Activated CD4-positive, alpha-beta T cell treated with anti-CD3 and anti-CD28 coated beads for 36 hours (primary cell): Measurements from ENCODE around the gene ZNF22. TPM values are rescaled to one million over a fixed set of nuclear protein-coding genes. Genes with fewer than 3 reads are reported as not detected.

Experiments
- ATAC-seq: fragments of 200-7000 bp; cut with Tn5 transposase; one replicate; pipeline ENCODE4 v1.10.0; 2021; ENCODE audit warnings: mild to moderate bottlenecking, moderate library complexity
- CTCF ChIA-PET: fragments of 350-600 bp; sonication (Branson Sonifier 250); formaldehyde crosslinking; loops from one replicate; lab custom pipeline; 2021; ENCODE audit warnings: antibody characterized with exemption; lab: Charles Lee
- POLR2A ChIA-PET: fragments of 350-600 bp; sonication (Branson Sonifier 250); formaldehyde crosslinking; loops from one replicate; lab custom pipeline; 2021; ENCODE audit warnings: antibody characterized with exemption, inconsistent platforms; lab: Charles Lee
- DNase-seq: peaks from one replicate; pipeline ENCODE4 v3.0.0-alpha.2; 2020
- H3K27ac Mint-ChIP-seq: one replicate; pipeline ENCODE4 v1.8.0; 2021; ENCODE audit warnings: mixed read lengths
- H3K27me3 Mint-ChIP-seq: one replicate; pipeline ENCODE4 v1.8.0; 2021; ENCODE audit warnings: mixed read lengths
- H3K36me3 Mint-ChIP-seq: one replicate; pipeline ENCODE4 v1.8.0; 2021; ENCODE audit warnings: low read depth, mixed read lengths
- H3K4me1 Mint-ChIP-seq: one replicate; pipeline ENCODE4 v1.8.0; 2021; ENCODE audit warnings: mixed read lengths
- H3K4me3 Mint-ChIP-seq: one replicate; pipeline ENCODE4 v1.8.0; 2021; ENCODE audit warnings: mild to moderate bottlenecking, moderate library complexity, mixed read lengths
- H3K9me3 Mint-ChIP-seq: one replicate; pipeline ENCODE4 v1.8.0; 2021; ENCODE audit warnings: low read depth, mixed read lengths
- intact Hi-C, 2 experiments: fragments of 100-400 bp; cut with DNase I in 1 of 2; cut with micrococcal nuclease in 1 of 2; formaldehyde crosslinking; loops; one replicate each; pipeline versions ENCODE4 v1.14.2 to v1.15.1; 2022 to 2024; cut with DNase I, micrococcal nuclease
- total RNA-seq, 2 experiments: library from RNA; stranded (reverse); gene quantifications; one replicate each; pipeline ENCODE4 v1.2.3, GENCODE V29; 2021

The ZNF22 gene
- total RNA-seq, 2 experiments from 2014 or later, result 18.8 to 21.6 TPM

DNA sequence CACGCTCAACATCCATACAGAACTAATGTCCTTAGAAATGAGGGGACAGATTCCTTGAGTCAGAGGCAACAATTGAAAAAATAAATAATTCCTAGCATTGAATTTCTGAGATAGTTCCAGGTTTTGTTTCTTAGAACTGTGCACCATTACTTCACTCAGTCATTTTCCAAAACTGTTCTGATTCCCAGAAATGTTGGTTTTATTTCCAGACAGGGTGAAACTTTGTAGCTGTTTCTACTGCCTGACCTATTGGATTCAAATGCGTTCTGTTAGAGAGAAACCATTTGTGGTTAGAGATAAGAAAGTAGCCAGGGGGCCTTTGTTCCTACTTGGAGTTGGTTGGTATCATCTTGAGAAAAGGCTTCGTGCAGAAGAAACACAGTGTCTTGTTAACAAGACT is 14.1 kb upstream of the ZNF22 start:
- intact Hi-C loops, result no loop called here
- CTCF ChIA-PET, result no interaction called here
- DNase-seq (no peak), ATAC-seq (no peak)
- POLR2A ChIA-PET, result no interaction called here
- no peaks in the 10 kb centered on the region for H3K36me3 Mint-ChIP-seq
- H3K27ac Mint-ChIP-seq, result no peak overlapping the region
- H3K4me1 Mint-ChIP-seq, result no peaks in the 10 kb centered on the region
- no peak overlapping the region for H3K4me3 Mint-ChIP-seq
- H3K9me3 Mint-ChIP-seq, result no peaks in the 10 kb centered on the region
- no peaks in the 10 kb centered on the region for H3K27me3 Mint-ChIP-seq

DNA sequence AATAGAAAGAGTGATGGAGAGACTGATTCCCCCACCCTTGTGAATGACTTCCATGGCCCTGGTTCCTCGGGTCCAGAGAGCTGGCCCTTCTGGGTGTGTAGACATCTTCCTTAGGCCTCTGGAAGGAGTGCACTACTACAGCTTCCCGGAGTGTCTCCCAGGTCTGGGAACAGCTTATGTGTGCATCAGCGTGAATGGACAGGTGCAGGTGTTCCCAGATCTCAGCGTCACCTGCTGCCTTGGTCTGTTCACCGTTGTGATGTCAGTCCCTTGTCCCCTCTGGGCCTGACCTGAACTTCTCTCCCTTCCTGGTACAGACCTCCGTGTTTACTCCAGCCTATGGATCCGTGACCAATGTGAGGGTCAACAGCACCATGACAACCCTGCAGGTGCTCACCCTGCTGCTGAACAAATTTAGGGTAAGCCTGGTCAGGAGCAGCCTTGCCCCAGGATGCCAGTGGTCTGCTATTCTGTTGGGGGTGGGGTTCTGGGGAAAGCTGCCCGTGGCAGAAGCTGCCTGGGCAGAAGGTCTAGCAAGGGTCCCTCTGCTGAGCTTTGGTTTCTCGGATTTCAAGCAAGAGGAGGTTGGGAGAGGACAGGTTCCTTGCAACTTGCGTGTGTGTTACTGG is 11.7 kb upstream of the ZNF22 start:
- CTCF ChIA-PET, result interaction anchor here (1.2 kb wide), 1 partner anchor 25 kb away, joined by 3 read pairs; no protein-coding TSS in a partner anchor
- Mint-ChIP-seq H3K4me3 (no peak overlapping the region), H3K9me3 (no peaks in the 10 kb centered on the region), H3K36me3 (no peaks in the 10 kb centered on the region), H3K4me1 (no peaks in the 10 kb centered on the region), H3K27ac (no peak overlapping the region), H3K27me3 (no peaks in the 10 kb centered on the region)
- intact Hi-C loops, result no loop called here
- DNase-seq (no peak), ATAC-seq (no peak)
- POLR2A ChIA-PET, result no interaction called here

- no peaks in the 10 kb centered on the region for H3K36me3 Mint-ChIP-seq
- H3K4me1 Mint-ChIP-seq, result peaks cover under 1% of the 10 kb centered on the region
- no peaks in the 10 kb centered on the region for H3K27me3 Mint-ChIP-seq
- no peak overlapping the region for H3K4me3 Mint-ChIP-seq
- ChIA-PET CTCF (interaction anchor here (1.0 to 1.2 kb wide), 2 partner anchors 26 to 57 kb away, joined by 3 read pairs; no protein-coding TSS in a partner anchor), POLR2A (no interaction called here)
- no peaks in the 10 kb centered on the region for H3K9me3 Mint-ChIP-seq
- ATAC-seq, result no peak
- H3K27ac Mint-ChIP-seq, result no peak overlapping the region
- intact Hi-C loops, result no loop called here
- no peak for DNase-seq
These were observed 11.0 kb upstream of the ZNF22 start for GRCh38 chr10:44989597-44990301.

GRCh38 chr10:44990302-44990655 is 10.4 kb upstream of the ZNF22 start:
- ChIA-PET POLR2A (no interaction called here), CTCF (interaction anchor here (1.0 to 1.2 kb wide), 2 partner anchors 27 to 58 kb away, joined by 3 read pairs; no protein-coding TSS in a partner anchor)
- intact Hi-C loops, result no loop called here
- DNase-seq, result no peak
- ATAC-seq, result peak; percentile 51
- Mint-ChIP-seq H3K9me3 (no peaks in the 10 kb centered on the region), H3K27me3 (no peaks in the 10 kb centered on the region), H3K4me3 (no peak overlapping the region), H3K36me3 (no peaks in the 10 kb centered on the region), H3K4me1 (peaks cover 4% of the 10 kb centered on the region), H3K27ac (no peak overlapping the region)

GRCh38 chr10:44990965-44991364 is 9.8 kb upstream of the ZNF22 start:
- Mint-ChIP-seq H3K4me3 (no peak overlapping the region), H3K27ac (no peak overlapping the region), H3K27me3 (no peaks in the 10 kb centered on the region), H3K36me3 (no peaks in the 10 kb centered on the region), H3K4me1 (peaks cover 11% of the 10 kb centered on the region), H3K9me3 (no peaks in the 10 kb centered on the region)
- no peak for ATAC-seq
- DNase-seq, result no peak
- ChIA-PET CTCF (no interaction called here), POLR2A (no interaction called here)
- intact Hi-C loops, result no loop called here

GRCh38 chr10:44991571-44991970 is 9.2 kb upstream of the ZNF22 start:
- intact Hi-C loops, result no loop called here
- ChIA-PET CTCF (interaction anchor here (0.7 to 1.1 kb wide), 3 partner anchors 16 to 63 kb away, joined by 3 to 4 read pairs (median 3); no protein-coding TSS in a partner anchor), POLR2A (no interaction called here)
- Mint-ChIP-seq H3K27ac (no peak overlapping the region), H3K4me3 (no peak overlapping the region), H3K9me3 (no peaks in the 10 kb centered on the region), H3K36me3 (no peaks in the 10 kb centered on the region), H3K27me3 (no peaks in the 10 kb centered on the region), H3K4me1 (peaks cover 14% of the 10 kb centered on the region)
- ATAC-seq, result no peak
- DNase-seq, result no peak

GRCh38 chr10:44992070-44992731 is 8.5 kb upstream of the ZNF22 start:
- no peaks in the 10 kb centered on the region for H3K9me3 Mint-ChIP-seq
- no peaks in the 10 kb centered on the region for H3K36me3 Mint-ChIP-seq
- ATAC-seq (no peak), DNase-seq (no peak)
- ChIA-PET CTCF (interaction anchor here (0.7 to 1.1 kb wide), 3 partner anchors 15 to 63 kb away, joined by 3 to 4 read pairs (median 3); no protein-coding TSS in a partner anchor), POLR2A (no interaction called here)
- intact Hi-C loops, result no loop called here
- H3K4me1 Mint-ChIP-seq, result peaks cover 14% of the 10 kb centered on the region
- no peak overlapping the region for H3K4me3 Mint-ChIP-seq
- no peaks in the 10 kb centered on the region for H3K27me3 Mint-ChIP-seq
- no peak overlapping the region for H3K27ac Mint-ChIP-seq

DNA sequence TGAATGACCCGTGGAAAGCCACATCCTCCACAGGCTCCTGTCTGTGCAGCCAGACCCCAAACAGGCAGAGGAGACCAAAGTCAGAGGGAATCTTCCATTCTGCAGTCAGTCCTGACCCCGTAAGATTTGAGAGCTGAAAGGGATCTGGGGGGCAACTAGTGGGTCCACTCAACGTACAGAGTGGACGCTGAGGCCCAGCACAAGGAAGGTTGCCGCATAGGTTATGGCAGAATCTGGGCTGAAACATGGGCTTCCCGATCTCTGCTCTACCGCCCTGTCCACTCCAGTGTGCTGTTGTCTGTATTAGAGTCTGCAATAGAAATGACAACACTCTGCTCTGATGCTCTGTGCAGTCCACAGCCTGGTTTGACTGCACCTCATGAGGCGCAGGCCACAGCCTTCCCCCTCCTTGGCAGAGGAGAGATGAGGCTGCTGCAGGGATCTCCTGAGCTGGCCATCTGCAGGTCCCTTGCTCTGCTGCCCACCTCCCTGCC is 7.9 kb upstream of the ZNF22 start:
- peaks cover 14% of the 10 kb centered on the region for H3K4me1 Mint-ChIP-seq
- POLR2A ChIA-PET, result interaction anchor here (0.6 kb wide), 1 partner anchor 502 kb away, joined by 4 read pairs; no protein-coding TSS in a partner anchor

DNA sequence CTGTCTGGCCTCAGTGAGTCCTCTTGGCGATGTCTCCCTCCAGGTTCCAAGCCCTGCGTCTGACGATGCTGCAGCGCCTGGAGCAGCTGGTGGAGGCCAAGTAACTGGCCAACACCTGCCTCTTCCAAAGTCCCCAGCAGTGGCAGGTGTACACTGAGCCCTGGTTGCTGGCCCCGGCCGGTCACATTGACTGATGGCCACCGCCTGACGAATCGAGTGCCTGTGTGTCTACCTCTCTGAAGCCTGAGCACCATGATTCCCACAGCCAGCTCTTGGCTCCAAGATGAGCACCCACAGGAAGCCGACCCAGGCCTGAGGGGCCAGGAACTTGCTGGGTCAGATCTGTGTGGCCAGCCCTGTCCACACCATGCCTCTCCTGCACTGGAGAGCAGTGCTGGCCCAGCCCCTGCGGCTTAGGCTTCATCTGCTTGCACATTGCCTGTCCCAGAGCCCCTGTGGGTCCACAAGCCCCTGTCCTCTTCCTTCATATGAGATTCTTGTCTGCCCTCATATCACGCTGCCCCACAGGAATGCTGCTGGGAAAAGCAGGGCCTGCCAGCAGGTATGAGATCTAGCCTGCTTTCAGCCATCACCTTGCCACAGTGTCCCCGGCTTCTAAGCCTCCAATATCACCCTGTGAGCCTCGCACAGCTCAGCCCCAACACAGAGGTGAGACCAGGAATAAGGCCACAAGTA is 7.3 kb upstream of the ZNF22 start:
- no peak for ATAC-seq
- no peaks in the 10 kb centered on the region for H3K9me3 Mint-ChIP-seq
- H3K27ac Mint-ChIP-seq, result no peak overlapping the region
- H3K36me3 Mint-ChIP-seq, result no peaks in the 10 kb centered on the region
- POLR2A ChIA-PET, result interaction anchor here (0.6 kb wide), 1 partner anchor 503 kb away, joined by 4 read pairs; no protein-coding TSS in a partner anchor
- peaks cover 14% of the 10 kb centered on the region for H3K4me1 Mint-ChIP-seq
- no peak overlapping the region for H3K4me3 Mint-ChIP-seq
- H3K27me3 Mint-ChIP-seq, result no peaks in the 10 kb centered on the region
- no peak for DNase-seq
- intact Hi-C loops, result no loop called here
- CTCF ChIA-PET, result no interaction called here

More for the DNA sequence above, 7.9 kb upstream of the ZNF22 start:
- DNase-seq (no peak), ATAC-seq (no peak)
- H3K36me3 Mint-ChIP-seq, result no peaks in the 10 kb centered on the region
- H3K4me3 Mint-ChIP-seq, result no peak overlapping the region
- CTCF ChIA-PET, result no interaction called here
- H3K27me3 Mint-ChIP-seq, result no peaks in the 10 kb centered on the region
- H3K9me3 Mint-ChIP-seq, result no peaks in the 10 kb centered on the region
- no peak overlapping the region for H3K27ac Mint-ChIP-seq
- intact Hi-C loops, result no loop called here

GRCh38 chr10:44993922-44994751 is 6.6 kb upstream of the ZNF22 start:
- ChIA-PET POLR2A (interaction anchor here (0.6 kb wide), 1 partner anchor 25 kb away, joined by 17 read pairs; no protein-coding TSS in a partner anchor), CTCF (no interaction called here)
- DNase-seq (no peak), ATAC-seq (no peak)
- no peak overlapping the region for H3K4me3 Mint-ChIP-seq
- no peaks in the 10 kb centered on the region for H3K9me3 Mint-ChIP-seq
- H3K27me3 Mint-ChIP-seq, result no peaks in the 10 kb centered on the region
- no peaks in the 10 kb centered on the region for H3K36me3 Mint-ChIP-seq
- peaks cover 14% of the 10 kb centered on the region for H3K4me1 Mint-ChIP-seq
- intact Hi-C loops, result no loop called here
- no peak overlapping the region for H3K27ac Mint-ChIP-seq
